HepG2 (cell line): ENCODE results near the gene FAM118B. TPM values are rescaled to one million over a fixed set of nuclear protein-coding genes. Genes with fewer than 3 reads are reported as not detected.

Source experiments
- CTCF ChIP-seq: sonication (generic); formaldehyde crosslinking; IDR thresholded peaks from 2 replicates; pipeline ENCODE4 v1.5.0; 2020; ENCODE audit warnings: mild to moderate bottlenecking, missing genetic modification reagents, moderate library complexity
- ELF4 ChIP-seq: sonication (generic); formaldehyde crosslinking; IDR thresholded peaks from 2 replicates; pipeline ENCODE4 v1.5.0; 2020; ENCODE audit warnings: missing genetic modification reagents, mild to moderate bottlenecking, moderate library complexity, borderline replicate concordance
- HOXA3 ChIP-seq: sonication (generic); formaldehyde crosslinking; IDR thresholded peaks from 2 replicates; pipeline ENCODE4 v1.5.0; 2020; ENCODE audit warnings: missing genetic modification reagents
- IKZF4 ChIP-seq: sonication (generic); formaldehyde crosslinking; IDR thresholded peaks from 2 replicates; pipeline ENCODE4 v1.5.1; 2020; ENCODE audit warnings: borderline replicate concordance, mild to moderate bottlenecking, low read depth, missing genetic modification reagents; ENCODE audit errors: not compliant biosample characterization
- ISL2 ChIP-seq: sonication (generic); formaldehyde crosslinking; IDR thresholded peaks from 2 replicates; pipeline ENCODE4 v1.5.0; 2020; ENCODE audit warnings: missing genetic modification reagents
- MATR3 ChIP-seq: sonication (generic); formaldehyde crosslinking; IDR thresholded peaks from 2 replicates; pipeline ENCODE4 v1.4.0; 2020; ENCODE audit warnings: missing genetic modification reagents
- NFKBIZ ChIP-seq: IDR thresholded peaks from 2 replicates; pipeline ENCODE4 v1.6.1; 2018; ENCODE audit warnings: missing genetic modification reagents, missing compliant biosample characterization
- NR2F6 ChIP-seq, 2 experiments: IDR thresholded peaks; 2 replicates each; pipeline ENCODE4 v1.6.1; 2016; ENCODE audit warnings: antibody characterized with exemption in 1 of 2, mild to moderate bottlenecking in 1 of 2
- ZNF18 ChIP-seq: sonication (generic); formaldehyde crosslinking; IDR thresholded peaks from 2 replicates; pipeline ENCODE4 v1.8.0; 2022; ENCODE audit warnings: mild to moderate bottlenecking, missing genetic modification reagents; ENCODE audit not compliant: insufficient replicate concordance
- ZNF234 ChIP-seq: sonication (generic); formaldehyde crosslinking; conservative IDR thresholded peaks from 2 replicates; pipeline ENCODE4 v1.5.1; 2020; ENCODE audit warnings: mild to moderate bottlenecking, missing genetic modification reagents
- ZNF331 ChIP-seq: sonication (generic); formaldehyde crosslinking; IDR thresholded peaks from 2 replicates; pipeline ENCODE4 v1.4.0; 2020; ENCODE audit warnings: missing genetic modification reagents
- ZNF484 ChIP-seq: sonication (generic); formaldehyde crosslinking; IDR thresholded peaks from 2 replicates; pipeline ENCODE4 v1.5.1; 2020; ENCODE audit warnings: mild to moderate bottlenecking, low read depth, missing genetic modification reagents, borderline replicate concordance
- ZNF550 ChIP-seq: sonication (generic); formaldehyde crosslinking; IDR thresholded peaks from 2 replicates; pipeline ENCODE4 v1.4.0; 2020; ENCODE audit warnings: mild to moderate bottlenecking, missing genetic modification reagents, borderline replicate concordance
- ZNF580 ChIP-seq: IDR thresholded peaks from 2 replicates; pipeline ENCODE4 v1.6.1; 2016; ENCODE audit warnings: low read depth, borderline replicate concordance
- polyA plus RNA-seq, 8 experiments: library from polyadenylated mRNA; depleted of rRNA in 3 of 8; stranded (reverse) in 7 of 8; unstranded in 1 of 8; fragments of >200 nt; fragmentation: Illumina TruSeq in 4 of 8; extraction: Trizol in 4 of 8; gene quantifications; 2 replicates each; pipeline versions ENCODE4 v1.2.1 to v1.2.3, GENCODE V29; 2011 to 2016; ENCODE audit warnings: low read depth in 4 of 8, missing spikeins in 1 of 8, mixed read lengths in 1 of 8; ENCODE audit not compliant: insufficient read depth in 1 of 8
- total RNA-seq, 5 experiments: library from RNA; depleted of rRNA; stranded (reverse); fragments of >200 nt; fragmentation: Illumina TruSeq; extraction: Trizol; gene quantifications; 2 replicates each; pipeline ENCODE4 v1.2.3, GENCODE V29; 2016; ENCODE audit warnings: low read depth in 1 of 5
- TF ChIP-seq, protein P1 (sequence below): sonication (generic); formaldehyde crosslinking; IDR thresholded peaks from 2 replicates; pipeline ENCODE4 v1.5.0; 2020; ENCODE audit warnings: missing genetic modification reagents

The FAM118B gene
- total and polyA plus RNA-seq, 2 of the 13 experiments (the other 11 are each of a cell fraction or from before 2014, with no cell fraction given): 10.2 to 25.7 TPM

- no peak for TF ChIP-seq CTCF
- no peak for TF ChIP-seq NR2F6 (IDR thresholded peaks at IDR 0.05)
- TF ChIP-seq NR2F6 (CRISPR knock-in tag; IDR thresholded peaks at IDR 0.05): no peak
- no peak for TF ChIP-seq ZNF18 (CRISPR knock-in tag)
- no peak for TF ChIP-seq NFKBIZ (CRISPR knock-in tag)
- TF ChIP-seq, protein P1, sequence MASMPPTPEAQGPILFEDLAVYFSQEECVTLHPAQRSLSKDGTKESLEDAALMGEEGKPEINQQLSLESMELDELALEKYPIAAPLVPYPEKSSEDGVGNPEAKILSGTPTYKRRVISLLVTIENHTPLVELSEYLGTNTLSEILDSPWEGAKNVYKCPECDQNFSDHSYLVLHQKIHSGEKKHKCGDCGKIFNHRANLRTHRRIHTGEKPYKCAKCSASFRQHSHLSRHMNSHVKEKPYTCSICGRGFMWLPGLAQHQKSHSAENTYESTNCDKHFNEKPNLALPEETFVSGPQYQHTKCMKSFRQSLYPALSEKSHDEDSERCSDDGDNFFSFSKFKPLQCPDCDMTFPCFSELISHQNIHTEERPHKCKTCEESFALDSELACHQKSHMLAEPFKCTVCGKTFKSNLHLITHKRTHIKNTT (CRISPR knock-in tag): no peak
- TF ChIP-seq ISL2 (CRISPR knock-in tag): no peak
- no peak for TF ChIP-seq ZNF550 (CRISPR knock-in tag)
- TF ChIP-seq ELF4 (CRISPR knock-in tag): no peak
- TF ChIP-seq MATR3 (CRISPR knock-in tag): no peak
- TF ChIP-seq ZNF580: no peak
- TF ChIP-seq HOXA3 (CRISPR knock-in tag): peak; percentile 4; the same call in 1 of the 2 replicates
- TF ChIP-seq ZNF234 (CRISPR knock-in tag): no peak
- TF ChIP-seq IKZF4 (CRISPR knock-in tag): no peak
- TF ChIP-seq ZNF484 (CRISPR knock-in tag): no peak
- TF ChIP-seq ZNF331 (CRISPR knock-in tag): no peak
- TF ChIP-seq, all 625 proteins: peak for 9
Observed at GRCh38 chr11:126163779-126164178, 47.8 kb upstream of the FAM118B start (continued).
